Kidney epithelial cell (primary cell): ENCODE measurements around the gene SCARB1. TPM values are rescaled to one million over a fixed set of nuclear protein-coding genes. Genes with fewer than 3 reads are reported as not detected.

ENCODE experiments used
- DNase-seq: peaks from one replicate; pipeline ENCODE4 v3.0.0-alpha.2; 2010; ENCODE audit warnings: low read depth
- H3K27me3 ChIP-seq: 2 replicates; pipeline ENCODE4 v1.6.0; 2011; ENCODE audit warnings: low read length; ENCODE audit not compliant: control insufficient read depth, insufficient read depth
- H3K36me3 ChIP-seq: 2 replicates; pipeline ENCODE4 v1.5.1; 2011; ENCODE audit warnings: low read length; ENCODE audit not compliant: control insufficient read depth, insufficient read depth
- H3K4me3 ChIP-seq: 2 replicates; pipeline ENCODE4 v1.5.1; 2011; ENCODE audit warnings: low read depth, mild to moderate bottlenecking, control low read depth, low read length
- total RNA-seq: library from RNA; depleted of rRNA; stranded (reverse); fragments of >200 nt; gene quantifications from 2 replicates; pipeline ENCODE4 v1.2.3, GENCODE V29; 2015
- TF ChIP-seq, protein P1 (sequence below): IDR thresholded peaks from 2 replicates; pipeline ENCODE4 v1.5.1; 2011; ENCODE audit warnings: mild to moderate bottlenecking, moderate library complexity, low read length, control low read depth, inconsistent platforms; ENCODE audit not compliant: insufficient read depth, poor library complexity, severe bottlenecking

Gene SCARB1
- total RNA-seq, 1 donor from 2014 or later: 30.0 TPM

DNA sequence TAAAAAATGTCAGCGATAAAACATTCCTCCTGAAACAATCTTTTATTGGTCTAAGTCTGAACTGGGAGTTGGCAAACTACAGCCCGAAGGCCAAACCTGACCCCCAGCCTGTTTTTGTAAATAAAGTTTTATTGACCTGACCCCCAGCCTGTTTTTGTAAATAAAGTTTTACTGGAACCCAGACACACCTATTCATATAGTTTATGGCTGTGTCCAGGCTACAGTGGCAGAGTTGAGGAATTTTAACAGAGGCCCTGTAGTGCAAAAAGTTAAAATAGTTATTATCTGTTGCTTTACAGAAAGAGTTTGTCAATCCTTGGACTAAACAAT, 12.1 kb upstream of the SCARB1 start:
- no peaks in the 10 kb centered on the region for H3K36me3 ChIP-seq
- DNase-seq: no peak
- no peaks in the 10 kb centered on the region for H3K27me3 ChIP-seq
- no peak overlapping the region for H3K4me3 ChIP-seq
- TF ChIP-seq, protein P1, sequence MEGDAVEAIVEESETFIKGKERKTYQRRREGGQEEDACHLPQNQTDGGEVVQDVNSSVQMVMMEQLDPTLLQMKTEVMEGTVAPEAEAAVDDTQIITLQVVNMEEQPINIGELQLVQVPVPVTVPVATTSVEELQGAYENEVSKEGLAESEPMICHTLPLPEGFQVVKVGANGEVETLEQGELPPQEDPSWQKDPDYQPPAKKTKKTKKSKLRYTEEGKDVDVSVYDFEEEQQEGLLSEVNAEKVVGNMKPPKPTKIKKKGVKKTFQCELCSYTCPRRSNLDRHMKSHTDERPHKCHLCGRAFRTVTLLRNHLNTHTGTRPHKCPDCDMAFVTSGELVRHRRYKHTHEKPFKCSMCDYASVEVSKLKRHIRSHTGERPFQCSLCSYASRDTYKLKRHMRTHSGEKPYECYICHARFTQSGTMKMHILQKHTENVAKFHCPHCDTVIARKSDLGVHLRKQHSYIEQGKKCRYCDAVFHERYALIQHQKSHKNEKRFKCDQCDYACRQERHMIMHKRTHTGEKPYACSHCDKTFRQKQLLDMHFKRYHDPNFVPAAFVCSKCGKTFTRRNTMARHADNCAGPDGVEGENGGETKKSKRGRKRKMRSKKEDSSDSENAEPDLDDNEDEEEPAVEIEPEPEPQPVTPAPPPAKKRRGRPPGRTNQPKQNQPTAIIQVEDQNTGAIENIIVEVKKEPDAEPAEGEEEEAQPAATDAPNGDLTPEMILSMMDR: no peak

- no peak for DNase-seq
- Histone ChIP-seq H3K36me3 (no peaks in the 10 kb centered on the region), H3K27me3 (no peaks in the 10 kb centered on the region), H3K4me3 (no peak overlapping the region)
- TF ChIP-seq, protein P1: no peak
Measured at GRCh38 chr12:124874988-124875802, 11.5 kb upstream of the SCARB1 start.

DNA sequence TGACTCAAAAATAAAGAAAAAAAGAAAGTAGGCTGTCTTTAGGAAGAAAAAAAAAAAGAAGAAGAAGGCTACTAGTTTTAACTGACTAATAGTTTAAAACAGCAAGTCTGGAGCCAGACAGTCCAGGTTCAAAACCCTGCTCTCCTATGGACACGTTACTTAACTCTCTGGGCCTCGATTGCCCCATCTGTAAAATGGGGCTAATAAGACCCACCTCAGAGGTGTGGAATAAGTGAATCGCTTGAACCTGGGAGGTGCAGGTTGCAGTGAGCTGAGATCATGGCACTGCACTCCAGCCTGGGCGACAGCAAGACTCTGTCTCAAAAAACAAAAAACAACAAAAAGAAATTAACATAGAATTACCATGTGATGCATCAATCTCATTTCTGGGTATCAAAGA, 10.5 kb upstream of the SCARB1 start:
- TF ChIP-seq, protein P1: no peak
- Histone ChIP-seq H3K4me3 (no peak overlapping the region), H3K27me3 (no peaks in the 10 kb centered on the region), H3K36me3 (no peaks in the 10 kb centered on the region)
- no peak for DNase-seq

DNA sequence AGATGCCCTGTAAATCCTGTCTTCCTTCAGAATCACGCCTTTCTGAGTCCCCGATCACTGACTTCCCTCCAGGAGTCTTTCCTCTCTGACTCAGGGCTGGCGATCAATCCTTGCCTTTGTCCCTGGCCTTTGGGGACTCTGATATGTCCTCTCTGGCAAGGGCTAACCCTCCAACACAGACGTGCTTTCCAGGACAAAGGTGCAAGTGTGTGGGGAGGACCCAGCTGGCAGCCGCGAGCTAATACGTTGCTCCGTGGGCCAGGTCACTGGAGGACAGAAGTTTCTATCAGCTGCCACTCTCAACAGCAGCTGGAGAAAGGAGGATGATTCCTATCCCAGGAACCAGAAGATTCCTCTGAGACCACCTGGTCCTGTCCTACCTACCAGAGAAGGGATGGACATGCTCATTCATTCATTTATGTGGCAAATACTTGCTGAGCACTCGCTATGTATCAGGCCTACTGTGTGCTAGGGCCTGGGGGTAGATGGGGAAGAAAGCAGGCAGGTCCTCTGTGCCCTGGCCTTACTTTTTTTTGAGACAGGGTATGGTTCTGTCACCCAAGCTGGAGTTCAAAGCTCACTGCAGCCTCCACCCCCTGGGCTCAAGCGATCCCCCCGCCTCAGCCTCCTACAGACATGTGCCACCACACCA, 8.5 kb upstream of the SCARB1 start:
- Histone ChIP-seq H3K4me3 (no peak overlapping the region), H3K36me3 (no peaks in the 10 kb centered on the region), H3K27me3 (no peaks in the 10 kb centered on the region)
- no peak for DNase-seq
- TF ChIP-seq, protein P1: no peak

DNA sequence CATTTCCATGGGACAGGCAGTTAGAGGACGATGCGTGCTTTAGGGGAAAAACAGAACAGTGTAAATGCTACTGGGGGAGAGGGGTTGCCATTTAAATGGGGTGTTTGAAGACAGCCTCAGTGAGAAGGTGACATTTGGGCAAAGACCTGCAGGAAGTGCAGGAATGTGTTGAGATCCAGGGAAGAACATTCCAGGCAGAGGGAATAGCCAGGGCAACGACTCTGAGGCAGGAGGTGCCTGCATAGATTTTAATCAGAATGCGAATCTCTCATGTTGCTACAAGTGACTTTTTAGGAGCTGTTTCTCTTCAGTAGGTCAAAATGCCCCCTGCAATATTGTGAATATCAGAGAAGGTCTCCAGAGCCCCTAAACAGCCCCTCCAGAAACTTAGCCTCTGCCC, 7.6 kb upstream of the SCARB1 start:
- no peaks in the 10 kb centered on the region for H3K27me3 ChIP-seq
- TF ChIP-seq, protein P1: no peak

More for the DNA sequence above, 7.6 kb upstream of the SCARB1 start:
- Histone ChIP-seq H3K36me3 (no peaks in the 10 kb centered on the region), H3K4me3 (no peak overlapping the region)
- DNase-seq: no peak
